H9 (cell line): ENCODE data around the gene NUP210. TPM values are rescaled to one million over a fixed set of nuclear protein-coding genes. Genes with fewer than 3 reads are reported as not detected.

Experiments used
- DNase-seq: peaks from one replicate; pipeline ENCODE4 v3.0.0-alpha.2; 2017
- H2AFZ ChIP-seq: one replicate; pipeline ENCODE4 v1.6.1; 2013; ENCODE audit warnings: mild to moderate bottlenecking, low read length, control low read depth, moderate library complexity
- H2AK5ac ChIP-seq: 2 replicates; pipeline ENCODE4 v1.6.1; 2013; ENCODE audit warnings: low read length, control low read depth, mixed read lengths; ENCODE audit not compliant: insufficient read length
- H2BK120ac ChIP-seq: one replicate; pipeline ENCODE4 v1.6.1; 2013; ENCODE audit warnings: low read depth, mild to moderate bottlenecking, low read length, control low read depth, inconsistent platforms; ENCODE audit not compliant: poor library complexity, severe bottlenecking
- H2BK12ac ChIP-seq: 2 replicates; pipeline ENCODE4 v1.6.1; 2013; ENCODE audit warnings: low read length, control low read depth, mixed read lengths, low read depth; ENCODE audit not compliant: insufficient read length
- H2BK15ac ChIP-seq: 2 replicates; pipeline ENCODE4 v1.6.1; 2013; ENCODE audit warnings: low read depth, low read length, control low read depth
- H2BK20ac ChIP-seq: one replicate; pipeline ENCODE4 v1.6.1; 2013; ENCODE audit warnings: low read depth, mild to moderate bottlenecking, low read length, control low read depth, inconsistent platforms; ENCODE audit not compliant: poor library complexity, severe bottlenecking
- H2BK5ac ChIP-seq: 2 replicates; pipeline ENCODE4 v1.6.1; 2013; ENCODE audit warnings: low read length, control low read depth, mixed read lengths; ENCODE audit not compliant: insufficient read length
- H3K14ac ChIP-seq: 2 replicates; pipeline ENCODE4 v1.6.1; 2013; ENCODE audit warnings: low read length, control low read depth; ENCODE audit not compliant: insufficient read depth
- H3K18ac ChIP-seq: 2 replicates; pipeline ENCODE4 v1.6.1; 2013; ENCODE audit warnings: low read depth, mild to moderate bottlenecking, mixed read lengths, low read length, control low read depth; ENCODE audit not compliant: insufficient read length
- H3K23ac ChIP-seq: 2 replicates; pipeline ENCODE4 v1.6.1; 2013; ENCODE audit warnings: low read length, control low read depth, mixed read lengths, low read depth; ENCODE audit not compliant: insufficient read length
- H3K23me2 ChIP-seq: 2 replicates; pipeline ENCODE4 v1.6.1; 2013; ENCODE audit warnings: low read depth, mild to moderate bottlenecking, mixed read lengths, low read length, control low read depth; ENCODE audit not compliant: insufficient read length, poor library complexity, severe bottlenecking
- H3K27ac ChIP-seq: 2 replicates; pipeline ENCODE4 v1.5.1; 2013; ENCODE audit warnings: low read length, control low read depth, mixed read lengths, low read depth; ENCODE audit not compliant: insufficient read length
- H3K27me3 ChIP-seq: 2 replicates; pipeline ENCODE4 v1.6.1; 2013; ENCODE audit warnings: low read length, control low read depth, inconsistent platforms; ENCODE audit not compliant: insufficient read depth
- H3K4ac ChIP-seq: 2 replicates; pipeline ENCODE4 v1.6.1; 2013; ENCODE audit warnings: low read depth, mild to moderate bottlenecking, control low read depth, inconsistent platforms, low read length, moderate library complexity
- H3K4me1 ChIP-seq: 2 replicates; pipeline ENCODE4 v1.6.1; 2013; ENCODE audit warnings: low read length, control low read depth, inconsistent platforms; ENCODE audit not compliant: insufficient read depth
- H3K4me2 ChIP-seq: 2 replicates; pipeline ENCODE4 v1.6.1; 2013; ENCODE audit warnings: low read length, control low read depth, mixed read lengths; ENCODE audit not compliant: insufficient read length, insufficient read depth
- H3K56ac ChIP-seq: 2 replicates; pipeline ENCODE4 v1.6.1; 2013; ENCODE audit warnings: low read depth, mild to moderate bottlenecking, mixed read lengths, low read length, control low read depth; ENCODE audit not compliant: insufficient read length
- H3K79me1 ChIP-seq: 2 replicates; pipeline ENCODE4 v1.6.1; 2013; ENCODE audit warnings: low read depth, mild to moderate bottlenecking, moderate library complexity, low read length, control low read depth, inconsistent platforms; ENCODE audit not compliant: insufficient read depth, poor library complexity, severe bottlenecking
- H3K79me2 ChIP-seq: 2 replicates; pipeline ENCODE4 v1.6.1; 2013; ENCODE audit warnings: low read length, control low read depth, inconsistent platforms; ENCODE audit not compliant: insufficient read depth
- H3K9ac ChIP-seq: 2 replicates; pipeline ENCODE4 v1.6.1; 2013; ENCODE audit warnings: low read length, control low read depth, mixed read lengths; ENCODE audit not compliant: insufficient read length; ENCODE audit errors: extremely low read depth
- H3K9me3 ChIP-seq: one replicate; pipeline ENCODE4 v1.6.1; 2013; ENCODE audit warnings: low read depth, low read length, inconsistent platforms; ENCODE audit not compliant: control insufficient read depth
- H3T11ph ChIP-seq: one replicate; pipeline ENCODE4 v1.6.1; 2013; ENCODE audit warnings: mild to moderate bottlenecking, low read length, control low read depth, inconsistent platforms
- H4K20me1 ChIP-seq: one replicate; pipeline ENCODE4 v1.6.1; 2013; ENCODE audit not compliant: control insufficient read depth, insufficient read length, insufficient read depth
- H4K5ac ChIP-seq: 2 replicates; pipeline ENCODE4 v1.6.1; 2013; ENCODE audit warnings: low read depth, mild to moderate bottlenecking, mixed read lengths, low read length, control low read depth; ENCODE audit not compliant: insufficient read length
- H4K8ac ChIP-seq: replicated peaks from 2 replicates; pipeline ENCODE4 v1.6.1; 2013; ENCODE audit warnings: low read length, control low read depth, mixed read lengths, low read depth; ENCODE audit not compliant: insufficient read length
- H4K91ac ChIP-seq: 2 replicates; pipeline ENCODE4 v1.6.1; 2013; ENCODE audit warnings: low read depth, mild to moderate bottlenecking, moderate library complexity, mixed read lengths, low read length, control low read depth; ENCODE audit not compliant: insufficient read length
- H3K27ac Mint-ChIP-seq, 3 experiments: 2 replicates in 2 of 3; 3 replicates in 1 of 3; pipeline ENCODE4 v1.8.0; 2020 to 2021; ENCODE audit warnings: mixed read lengths in 3 of 3, mild to moderate bottlenecking in 1 of 3, moderate library complexity in 1 of 3
- H3K27me3 Mint-ChIP-seq: 2 replicates; pipeline ENCODE4 v1.8.0; 2021; ENCODE audit warnings: low read depth, mild to moderate bottlenecking, moderate library complexity, mixed read lengths
- H3K36me3 Mint-ChIP-seq, 3 experiments: 2 replicates in 2 of 3; 3 replicates in 1 of 3; pipeline ENCODE4 v1.8.0; 2020 to 2021; ENCODE audit warnings: low read depth in 3 of 3, mixed read lengths in 3 of 3; ENCODE audit not compliant: insufficient read depth in 1 of 3
- H3K4me1 Mint-ChIP-seq, 2 experiments: 2 replicates each; pipeline ENCODE4 v1.8.0; 2020; ENCODE audit warnings: mixed read lengths in 2 of 2
- H3K4me3 Mint-ChIP-seq, 2 experiments: 2 replicates in 1 of 2; 3 replicates in 1 of 2; pipeline ENCODE4 v1.8.0; 2020 to 2021; ENCODE audit warnings: mild to moderate bottlenecking in 2 of 2, mixed read lengths in 2 of 2, moderate library complexity in 1 of 2
- H3K9me3 Mint-ChIP-seq, 2 experiments: 2 replicates in 1 of 2; 3 replicates in 1 of 2; pipeline ENCODE4 v1.8.0; 2020; ENCODE audit warnings: mild to moderate bottlenecking in 2 of 2, mixed read lengths in 2 of 2, moderate library complexity in 1 of 2
- CTCF ChIP-seq: fragments of 200-600 bp; sonication (generic); conservative IDR thresholded peaks from 3 replicates; pipeline ENCODE4 v1.8.0; 2021; ENCODE audit warnings: antibody characterized with exemption, mild to moderate bottlenecking
- WGBS: extraction: QIAGEN DNeasy Blood & Tissue Kit; methylation state at CpG from one replicate; pipeline ENCODE4 v1.1.7; 2013; ENCODE audit warnings: missing lambda C conversion rate, low lambda C conversion rate, mixed read lengths; ENCODE audit not compliant: insufficient read length; ENCODE audit errors: extremely low coverage; 5-methylcytosine and 5-hydroxymethylcytosine counted together
- total RNA-seq: library from RNA; stranded (reverse); gene quantifications from 2 replicates; pipeline ENCODE4 v1.2.1, GENCODE V29; 2021

NUP210 gene
- total RNA-seq, 1 experiment from 2014 or later = 48.8 TPM

GRCh38 chr3:13375464-13375863, 44.7 kb downstream of the NUP210 start:
- no peaks in the 10 kb centered on the region for H3K79me2 ChIP-seq
- H2BK20ac ChIP-seq = no peak overlapping the region
- no peak overlapping the region for H3K56ac ChIP-seq
- no peaks in the 10 kb centered on the region for H3K9me3 ChIP-seq
- no peak overlapping the region for H4K8ac ChIP-seq
- no peak overlapping the region for H2AFZ ChIP-seq
- H3K27ac ChIP-seq = no peak overlapping the region
- no CpG with 5 or more reads among the region's 10 CpGs for WGBS
- Mint-ChIP-seq H3K4me3 (no peak overlapping the region), H3K36me3 (peaks cover 23 to 52% (median 39%) of the 10 kb centered on the region in 3 experiments), H3K9me3 (no peaks in the 10 kb centered on the region), H3K27me3 (peaks cover 1% of the 10 kb centered on the region; the same call in 1 of the 2 replicates), H3K27ac (no peak overlapping the region), H3K4me1 (peaks cover 0 to 3% of the 10 kb centered on the region in 2 experiments; a peak in 1 of 4 replicates)
- no peak overlapping the region for H2BK120ac ChIP-seq
- no peak overlapping the region for H4K5ac ChIP-seq
- H3K23ac ChIP-seq = no peak overlapping the region
- no peaks in the 10 kb centered on the region for H3K27me3 ChIP-seq
- no peak overlapping the region for H2AK5ac ChIP-seq
- H3K9ac ChIP-seq = no peak overlapping the region
- TF ChIP-seq CTCF = no peak
- H3K23me2 ChIP-seq = no peaks in the 10 kb centered on the region
- H3K4me1 ChIP-seq = no peaks in the 10 kb centered on the region
- no peak overlapping the region for H3K4me2 ChIP-seq
- H2BK5ac ChIP-seq = no peak overlapping the region
- no peak overlapping the region for H3K4ac ChIP-seq
- no peak overlapping the region for H3T11ph ChIP-seq
- H3K18ac ChIP-seq = no peak overlapping the region
- no peak overlapping the region for H2BK12ac ChIP-seq
- no peak overlapping the region for H4K91ac ChIP-seq
- H3K79me1 ChIP-seq = no peaks in the 10 kb centered on the region
- DNase-seq = no peak
- no peak overlapping the region for H3K14ac ChIP-seq
- H2BK15ac ChIP-seq = no peak overlapping the region
- no peaks in the 10 kb centered on the region for H4K20me1 ChIP-seq
